HL-60/S4 (cell line): ENCODE results near the gene MAN2A2.
"Not testable (repeated sequence)": the region's sequence is repeated elsewhere in the genome, so short reads cannot be mapped to it uniquely, and the experiment has no call there.

Source experiments
- in situ Hi-C: fragments of 300-500 bp; cut with MboI; formaldehyde crosslinking; loops from 2 replicates; pipeline ENCODE4 v1.14.3; 2022; ENCODE audit warnings: low sequenced_read_pairs

Gene MAN2A2

DNA sequence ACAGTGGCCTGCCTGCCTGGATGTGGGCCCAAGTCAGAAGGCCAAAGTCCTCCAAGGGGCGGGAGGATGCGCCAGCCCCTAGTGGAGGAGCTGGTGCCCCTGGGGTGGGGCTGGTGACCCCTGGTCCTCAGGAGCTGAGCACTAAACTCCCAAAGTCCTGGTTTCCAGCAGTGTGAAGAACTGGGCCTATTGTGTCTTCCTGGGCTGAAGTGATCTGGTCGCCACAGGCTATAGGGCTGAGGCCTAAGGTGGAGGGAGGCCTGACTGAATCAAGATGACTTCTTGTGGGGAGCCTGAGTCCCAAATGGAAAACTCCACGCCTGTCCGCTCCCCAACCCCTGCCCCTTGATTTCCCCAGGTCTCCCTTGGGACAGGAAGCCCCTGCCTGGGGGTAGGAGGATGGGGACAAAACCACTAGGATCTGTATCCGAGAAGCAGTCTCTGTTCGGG, 19.6 kb upstream of the MAN2A2 start:
- in situ Hi-C loops = loop anchor here (10.0 kb wide), 1 partner anchor 389 kb away; no protein-coding TSS in a partner anchor

DNA sequence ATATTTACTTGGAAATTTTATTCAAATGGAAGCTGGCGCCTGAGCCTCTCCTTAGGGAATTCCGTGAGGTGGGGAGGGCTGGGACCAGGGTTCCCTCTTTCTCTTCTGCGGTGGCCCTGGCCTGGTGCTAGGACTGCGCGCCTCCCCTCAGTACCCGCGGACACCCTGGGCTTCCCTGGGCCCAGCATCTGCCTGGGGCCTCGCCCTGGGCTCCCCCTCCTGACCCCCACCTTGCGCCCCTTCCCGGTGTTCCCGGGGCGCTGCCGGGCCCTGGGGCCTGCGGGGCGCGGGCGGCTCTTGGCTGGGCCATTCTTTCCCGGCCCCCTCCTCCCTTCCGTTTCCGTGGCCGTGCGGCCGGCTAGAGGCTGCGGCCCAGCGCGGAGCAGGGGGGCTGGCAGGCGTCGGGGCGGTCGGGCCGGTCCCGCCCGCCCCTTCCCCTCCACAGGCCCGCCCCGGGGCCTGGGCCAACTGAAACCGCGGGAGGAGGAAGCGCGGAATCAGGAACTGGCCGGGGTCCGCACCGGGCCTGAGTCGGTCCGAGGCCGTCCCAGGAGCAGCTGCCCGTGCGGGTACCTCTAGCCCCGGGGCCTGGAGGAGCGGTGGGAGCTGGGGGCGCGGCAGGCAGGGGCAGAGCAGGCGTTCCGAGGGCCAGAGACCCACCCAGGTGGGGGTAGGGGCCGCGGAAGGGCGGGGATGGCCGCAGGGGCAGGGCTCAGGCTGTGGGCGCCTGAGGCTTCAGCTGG, 19.0 kb upstream of the MAN2A2 start, which contains the start of gene FES:
FES (plus strand) TSS at position 529 of the 743 bp plus-strand sequence. CDS start 542 bp downstream, outside the sequence.
- in situ Hi-C loops = loop anchor here (10.0 kb wide), 1 partner anchor 389 kb away; no protein-coding TSS in a partner anchor

DNA sequence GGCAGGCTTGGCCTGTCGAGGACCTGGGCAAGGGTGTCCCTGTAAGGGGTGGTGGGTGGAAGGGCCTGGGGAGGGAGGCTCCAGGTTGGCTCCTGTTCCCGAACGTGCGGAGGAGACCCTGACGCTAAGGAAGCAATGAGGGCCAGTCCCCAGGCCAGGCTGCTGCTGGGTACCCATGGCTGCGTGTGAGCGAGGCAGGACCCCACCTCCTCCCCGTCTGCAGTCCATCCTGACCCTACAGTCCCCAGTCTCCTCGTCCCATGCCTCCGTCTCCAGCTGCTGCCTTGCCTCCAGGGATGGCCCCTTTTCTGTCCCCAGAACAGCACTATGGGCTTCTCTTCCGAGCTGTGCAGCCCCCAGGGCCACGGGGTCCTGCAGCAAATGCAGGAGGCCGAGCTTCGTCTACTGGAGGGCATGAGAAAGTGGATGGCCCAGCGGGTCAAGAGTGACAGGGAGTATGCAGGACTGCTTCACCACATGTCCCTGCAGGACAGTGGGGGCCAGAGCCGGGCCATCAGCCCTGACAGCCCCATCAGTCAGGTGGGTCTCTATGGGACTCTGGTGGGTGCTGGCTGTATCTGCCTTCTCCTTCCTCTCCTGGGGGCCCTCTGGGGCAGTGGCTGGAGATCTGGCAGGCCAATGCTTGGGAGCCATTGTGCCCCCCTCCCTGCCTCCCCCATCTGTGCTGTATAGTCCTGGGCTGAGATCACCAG, 18.2 kb upstream of the MAN2A2 start:
- in situ Hi-C loops = loop anchor here (10.0 kb wide), 1 partner anchor 390 kb away; no protein-coding TSS in a partner anchor

DNA sequence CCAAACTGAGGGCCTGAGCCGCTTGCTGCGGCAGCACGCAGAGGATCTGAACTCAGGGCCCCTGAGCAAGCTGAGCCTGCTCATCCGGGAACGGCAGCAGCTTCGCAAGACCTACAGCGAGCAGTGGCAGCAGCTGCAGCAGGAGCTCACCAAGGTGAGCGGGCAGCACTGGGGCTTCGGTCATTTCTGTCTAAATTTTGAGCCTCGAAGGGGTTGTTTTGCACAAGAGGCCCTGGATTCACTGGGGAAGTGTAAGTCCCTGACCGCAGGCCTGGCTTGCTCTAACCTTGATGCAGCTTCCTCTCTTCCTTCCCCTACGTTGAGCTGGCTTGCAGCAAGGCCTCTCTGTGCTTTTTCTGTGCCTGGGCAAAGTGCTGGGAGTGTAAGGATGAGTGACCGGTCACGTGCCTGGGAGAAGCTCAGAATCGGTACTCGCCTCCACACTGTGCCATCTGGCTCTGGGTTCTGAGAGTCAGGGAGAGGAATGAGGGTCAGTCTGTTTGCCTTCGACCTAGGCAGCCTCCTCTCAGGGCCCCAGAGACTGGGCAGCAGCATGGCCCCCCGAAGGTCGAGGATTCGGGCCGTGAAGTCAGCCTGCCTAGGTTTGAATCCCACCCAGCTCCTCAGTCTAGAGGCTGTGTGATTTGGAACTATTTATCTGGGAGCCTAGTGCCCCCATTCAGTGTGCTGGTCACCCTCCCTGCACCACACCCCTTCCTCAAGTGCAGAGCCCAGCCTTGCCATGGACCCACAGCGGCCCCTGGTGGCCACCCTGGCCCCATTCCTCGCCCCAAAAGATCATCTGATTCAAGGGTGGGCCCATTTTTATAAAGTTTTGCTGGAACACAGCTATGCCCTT, 17.4 kb upstream of the MAN2A2 start:
- in situ Hi-C loops = loop anchor here (10.0 kb wide), 1 partner anchor 391 kb away; no protein-coding TSS in a partner anchor

DNA sequence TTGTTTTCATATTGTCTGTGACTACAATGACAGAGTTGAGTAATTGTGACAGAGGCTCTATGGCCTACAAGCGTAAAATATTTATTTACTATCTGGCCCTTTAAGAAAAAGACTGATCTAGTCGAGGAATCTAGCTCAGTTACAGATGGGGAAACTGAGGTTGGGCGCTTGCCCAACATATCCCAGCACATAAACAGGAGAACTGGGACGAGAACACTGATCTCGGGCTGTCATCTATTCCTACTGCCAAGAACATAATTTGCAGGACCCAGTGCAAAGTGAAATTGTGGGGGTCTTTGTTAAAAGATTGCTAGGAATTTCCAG, 16.8 kb upstream of the MAN2A2 start:
- in situ Hi-C loops = loop anchor here (10.0 kb wide), 1 partner anchor 391 kb away; no protein-coding TSS in a partner anchor

DNA sequence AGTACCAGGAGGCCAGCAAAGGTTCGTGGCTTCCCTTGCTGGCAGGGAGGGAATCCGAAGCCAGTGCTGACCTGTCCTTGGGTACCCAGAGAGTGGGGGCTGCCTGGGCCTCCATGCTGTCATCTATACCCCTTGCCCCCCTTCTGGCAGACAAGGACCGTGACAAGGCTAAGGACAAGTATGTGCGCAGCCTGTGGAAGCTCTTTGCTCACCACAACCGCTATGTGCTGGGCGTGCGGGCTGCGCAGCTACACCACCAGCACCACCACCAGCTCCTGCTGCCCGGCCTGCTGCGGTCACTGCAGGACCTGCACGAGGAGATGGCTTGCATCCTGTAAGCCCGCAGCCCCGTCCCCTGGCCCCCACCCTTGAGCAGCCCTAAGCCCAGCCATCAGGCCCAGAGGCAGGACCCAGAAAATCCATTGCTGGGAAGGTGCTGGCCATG, 16.0 kb upstream of the MAN2A2 start:
- in situ Hi-C loops = loop anchor here (10.0 kb wide), 1 partner anchor 392 kb away; no protein-coding TSS in a partner anchor

DNA sequence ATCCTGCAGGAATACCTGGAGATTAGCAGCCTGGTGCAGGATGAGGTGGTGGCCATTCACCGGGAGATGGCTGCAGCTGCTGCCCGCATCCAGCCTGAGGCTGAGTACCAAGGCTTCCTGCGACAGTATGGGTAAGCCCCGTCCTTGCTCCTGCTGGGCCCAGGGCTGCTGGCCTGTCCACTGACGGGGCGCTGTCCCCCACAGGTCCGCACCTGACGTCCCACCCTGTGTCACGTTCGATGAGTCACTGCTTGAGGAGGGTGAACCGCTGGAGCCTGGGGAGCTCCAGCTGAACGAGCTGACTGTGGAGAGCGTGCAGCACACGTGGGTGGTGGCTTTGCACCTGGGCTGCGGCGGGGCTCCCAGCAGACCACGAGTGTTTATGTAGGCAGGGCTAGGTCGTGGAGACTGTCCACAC, 13.8 kb upstream of the MAN2A2 start:
- in situ Hi-C loops = loop anchor here (10.0 kb wide), 1 partner anchor 395 kb away; no protein-coding TSS in a partner anchor

DNA sequence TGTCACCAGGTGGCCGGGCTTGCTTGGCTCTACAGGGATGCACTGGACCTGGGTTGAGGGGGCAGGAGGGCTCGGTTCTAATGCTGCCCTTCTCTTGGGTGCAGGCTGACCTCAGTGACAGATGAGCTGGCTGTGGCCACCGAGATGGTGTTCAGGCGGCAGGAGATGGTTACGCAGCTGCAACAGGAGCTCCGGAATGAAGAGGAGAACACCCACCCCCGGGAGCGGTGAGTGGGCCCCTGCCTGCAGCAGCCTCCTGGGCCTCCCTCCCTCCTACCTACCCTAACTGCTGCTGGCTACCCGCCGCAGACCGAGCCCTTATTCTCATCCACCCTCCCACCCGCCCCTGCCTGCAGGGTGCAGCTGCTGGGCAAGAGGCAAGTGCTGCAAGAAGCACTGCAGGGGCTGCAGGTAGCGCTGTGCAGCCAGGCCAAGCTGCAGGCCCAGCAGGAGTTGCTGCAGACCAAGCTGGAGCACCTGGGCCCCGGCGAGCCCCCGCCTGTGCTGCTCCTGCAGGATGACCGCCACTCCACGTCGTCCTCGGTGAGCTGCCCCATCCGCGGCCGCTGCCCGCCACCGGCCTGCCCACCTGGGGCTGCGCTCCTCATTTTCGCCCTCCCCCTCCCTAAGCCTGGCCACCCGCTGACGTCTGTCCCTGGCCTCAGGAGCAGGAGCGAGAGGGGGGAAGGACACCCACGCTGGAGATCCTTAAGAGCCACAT, 13.2 kb upstream of the MAN2A2 start:
- in situ Hi-C loops = loop anchor here (5.0 to 10.0 kb wide), 2 partner anchors 248 to 395 kb away; no protein-coding TSS in a partner anchor

DNA sequence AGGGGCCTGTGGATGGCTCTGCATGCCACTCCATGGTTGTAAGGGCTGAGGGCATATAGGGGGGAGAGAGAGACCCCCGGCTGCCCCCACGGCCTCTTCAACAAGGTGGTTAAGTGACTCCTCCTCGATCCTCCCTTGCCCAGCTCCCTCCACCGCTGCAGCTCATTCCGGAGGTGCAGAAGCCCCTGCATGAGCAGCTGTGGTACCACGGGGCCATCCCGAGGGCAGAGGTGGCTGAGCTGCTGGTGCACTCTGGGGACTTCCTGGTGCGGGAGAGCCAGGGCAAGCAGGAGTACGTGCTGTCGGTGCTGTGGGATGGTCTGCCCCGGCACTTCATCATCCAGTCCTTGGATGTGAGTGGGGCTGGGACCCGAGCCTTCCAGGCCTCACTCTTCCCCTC, 12.3 kb upstream of the MAN2A2 start:
- in situ Hi-C loops = loop anchor here (5.0 kb wide), 1 partner anchor 249 kb away; no protein-coding TSS in a partner anchor

DNA sequence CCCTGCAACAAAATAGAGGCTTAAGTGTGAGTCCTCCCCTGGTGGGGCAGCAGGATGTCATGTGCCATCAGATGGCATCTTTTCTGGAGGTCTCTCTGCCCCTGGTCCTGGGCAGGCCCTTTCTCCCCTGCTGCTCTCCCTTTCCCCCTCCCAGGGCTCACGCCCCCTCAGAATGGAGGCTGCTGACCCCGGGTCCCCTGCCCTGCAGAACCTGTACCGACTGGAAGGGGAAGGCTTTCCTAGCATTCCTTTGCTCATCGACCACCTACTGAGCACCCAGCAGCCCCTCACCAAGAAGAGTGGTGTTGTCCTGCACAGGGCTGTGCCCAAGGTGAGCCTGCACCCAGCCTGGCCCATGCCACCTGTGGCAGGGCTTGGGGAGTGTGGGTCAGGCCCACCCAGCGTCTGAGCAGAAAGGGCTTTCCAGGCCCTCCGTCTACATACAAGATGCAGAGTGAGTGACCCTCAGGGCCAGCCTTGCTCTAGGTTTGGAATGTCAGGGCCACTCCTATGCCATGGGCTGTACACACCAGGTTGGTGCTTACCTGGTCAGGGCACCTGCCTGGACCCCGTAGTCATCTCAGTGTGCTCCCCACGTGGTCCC, 11.7 kb upstream of the MAN2A2 start:
- in situ Hi-C loops = loop anchor here (5.0 kb wide), 1 partner anchor 249 kb away; no protein-coding TSS in a partner anchor

DNA sequence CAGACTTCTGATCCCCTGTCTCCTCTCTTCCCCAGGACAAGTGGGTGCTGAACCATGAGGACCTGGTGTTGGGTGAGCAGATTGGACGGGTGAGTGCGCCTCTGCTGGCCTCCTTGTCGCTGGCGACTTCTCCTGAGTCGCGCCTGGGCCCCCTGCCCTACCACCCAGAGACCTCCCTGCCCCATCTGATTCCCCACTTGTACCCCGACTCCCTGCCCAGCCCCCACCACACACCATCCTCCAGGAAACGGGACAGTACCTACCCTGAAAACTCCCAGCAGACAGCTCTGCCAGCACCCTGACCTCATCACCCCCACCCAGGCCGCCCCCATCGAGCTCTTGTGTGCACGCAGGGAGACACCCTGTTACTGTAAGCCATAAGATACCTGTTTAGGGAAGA, 11.1 kb upstream of the MAN2A2 start:
- in situ Hi-C loops = loop anchor here (5.0 kb wide), 1 partner anchor 250 kb away; no protein-coding TSS in a partner anchor

DNA sequence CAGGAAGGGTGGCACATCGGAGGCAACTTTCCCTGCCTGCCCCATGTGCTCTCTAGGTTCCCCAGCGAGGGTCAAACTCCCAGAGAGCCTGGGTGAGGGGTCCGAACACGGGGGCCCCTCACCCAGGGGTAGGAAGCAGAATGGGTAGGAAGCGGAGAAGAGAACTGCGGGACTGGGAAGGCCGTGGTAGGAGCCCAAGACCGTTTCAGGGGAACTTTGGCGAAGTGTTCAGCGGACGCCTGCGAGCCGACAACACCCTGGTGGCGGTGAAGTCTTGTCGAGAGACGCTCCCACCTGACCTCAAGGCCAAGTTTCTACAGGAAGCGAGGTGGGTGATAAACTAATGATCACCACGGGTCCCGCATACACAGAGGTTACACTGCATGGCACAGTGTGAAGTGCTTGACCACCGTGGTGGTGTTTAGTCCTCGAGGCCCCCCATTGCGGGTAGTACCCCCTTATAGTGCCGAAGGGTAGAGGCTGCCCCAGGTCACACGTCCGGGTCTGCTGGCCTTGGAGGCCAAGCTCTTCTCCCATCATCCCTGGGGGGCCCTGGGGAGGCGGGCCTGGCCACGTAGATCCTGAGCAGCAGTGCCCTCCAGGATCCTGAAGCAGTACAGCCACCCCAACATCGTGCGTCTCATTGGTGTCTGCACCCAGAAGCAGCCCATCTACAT, 10.5 kb upstream of the MAN2A2 start:
- in situ Hi-C loops = loop anchor here (5.0 kb wide), 1 partner anchor 250 kb away; no protein-coding TSS in a partner anchor

DNA sequence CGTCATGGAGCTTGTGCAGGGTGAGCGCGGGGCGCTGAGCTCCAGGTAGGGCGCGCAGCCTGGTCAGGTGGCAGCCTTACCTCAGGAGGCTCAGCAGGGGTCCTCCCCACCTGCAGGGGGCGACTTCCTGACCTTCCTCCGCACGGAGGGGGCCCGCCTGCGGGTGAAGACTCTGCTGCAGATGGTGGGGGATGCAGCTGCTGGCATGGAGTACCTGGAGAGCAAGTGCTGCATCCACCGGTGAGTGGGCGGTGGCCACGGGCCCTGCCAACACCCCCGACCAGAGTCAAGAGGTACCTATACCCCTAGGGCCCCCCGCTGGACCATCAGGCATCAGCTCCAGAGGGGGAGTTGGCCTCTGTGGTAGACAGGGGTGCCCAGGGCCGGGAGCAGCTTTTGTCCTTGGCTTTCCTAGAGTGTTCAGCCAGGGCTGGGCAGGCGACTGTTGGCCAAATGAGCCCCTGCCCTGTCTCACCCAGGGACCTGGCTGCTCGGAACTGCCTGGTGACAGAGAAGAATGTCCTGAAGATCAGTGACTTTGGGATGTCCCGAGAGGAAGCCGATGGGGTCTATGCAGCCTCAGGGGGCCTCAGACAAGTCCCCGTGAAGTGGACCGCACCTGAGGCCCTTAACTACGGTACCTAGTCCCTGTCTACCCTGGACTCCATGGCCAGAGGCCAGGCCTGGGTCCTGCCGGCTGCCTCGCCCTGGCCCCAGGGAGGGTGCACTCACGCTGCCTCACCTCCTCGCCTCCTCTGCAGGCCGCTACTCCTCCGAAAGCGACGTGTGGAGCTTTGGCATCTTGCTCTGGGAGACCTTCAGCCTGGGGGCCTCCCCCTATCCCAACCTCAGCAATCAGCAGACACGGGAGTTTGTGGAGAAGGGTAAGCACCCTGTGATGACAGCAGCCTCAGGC, 9.7 kb upstream of the MAN2A2 start:
- in situ Hi-C loops = loop anchor here (5.0 kb wide), 1 partner anchor 251 kb away; no protein-coding TSS in a partner anchor

DNA sequence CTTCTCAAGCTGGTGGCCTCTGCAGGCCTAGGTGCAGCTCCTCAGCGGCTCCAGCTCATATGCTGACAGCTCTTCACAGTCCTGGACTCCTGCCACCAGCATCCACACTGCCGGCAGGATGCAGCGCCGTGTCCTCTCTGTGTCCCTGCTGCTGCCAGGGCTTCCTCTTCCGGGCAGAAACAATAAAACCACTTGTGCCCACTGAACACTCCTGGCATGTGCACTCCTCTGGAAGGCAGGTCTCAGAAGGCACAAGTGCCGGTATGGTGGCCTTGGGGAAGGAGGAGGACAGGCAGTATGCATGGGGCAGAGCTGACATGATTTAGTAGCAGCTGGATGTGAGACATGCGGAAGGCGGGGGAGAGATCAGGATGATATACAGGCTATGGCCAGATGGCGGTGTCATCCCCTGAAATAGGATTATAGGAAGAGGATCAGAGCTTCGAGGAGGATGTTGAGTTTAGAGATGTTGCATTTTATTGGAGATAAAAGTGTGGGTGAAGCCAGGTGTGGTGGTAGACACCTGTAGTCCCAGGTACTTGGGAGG, 7.5 kb upstream of the MAN2A2 start:
- in situ Hi-C loops = no loop called here

DNA sequence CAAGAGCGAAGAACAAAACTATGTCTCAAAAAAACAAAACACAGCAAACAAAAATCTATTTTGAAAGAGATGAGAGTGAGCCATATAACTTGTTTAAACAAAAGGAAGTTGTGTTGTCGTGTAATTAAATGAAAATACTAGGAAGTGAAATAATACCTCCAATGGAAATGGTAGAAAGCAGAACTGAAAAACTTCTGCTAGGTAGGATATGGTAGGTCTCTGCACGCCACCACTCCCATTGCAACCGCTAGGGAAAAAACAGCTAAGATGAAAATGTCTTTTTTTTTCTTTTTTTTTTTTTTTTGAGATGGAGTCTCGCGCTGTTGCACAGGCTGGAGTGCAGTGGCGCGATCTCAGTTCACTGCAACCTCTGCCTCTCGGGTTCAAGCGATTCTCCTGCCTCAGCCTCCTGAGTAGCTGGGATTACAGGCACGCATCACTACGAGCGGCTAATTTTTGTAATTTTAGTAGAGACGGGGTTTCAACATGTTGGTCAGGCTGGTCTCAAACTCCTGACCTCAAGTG, 5.9 kb upstream of the MAN2A2 start:
- in situ Hi-C loops = not testable (repeated sequence)

DNA sequence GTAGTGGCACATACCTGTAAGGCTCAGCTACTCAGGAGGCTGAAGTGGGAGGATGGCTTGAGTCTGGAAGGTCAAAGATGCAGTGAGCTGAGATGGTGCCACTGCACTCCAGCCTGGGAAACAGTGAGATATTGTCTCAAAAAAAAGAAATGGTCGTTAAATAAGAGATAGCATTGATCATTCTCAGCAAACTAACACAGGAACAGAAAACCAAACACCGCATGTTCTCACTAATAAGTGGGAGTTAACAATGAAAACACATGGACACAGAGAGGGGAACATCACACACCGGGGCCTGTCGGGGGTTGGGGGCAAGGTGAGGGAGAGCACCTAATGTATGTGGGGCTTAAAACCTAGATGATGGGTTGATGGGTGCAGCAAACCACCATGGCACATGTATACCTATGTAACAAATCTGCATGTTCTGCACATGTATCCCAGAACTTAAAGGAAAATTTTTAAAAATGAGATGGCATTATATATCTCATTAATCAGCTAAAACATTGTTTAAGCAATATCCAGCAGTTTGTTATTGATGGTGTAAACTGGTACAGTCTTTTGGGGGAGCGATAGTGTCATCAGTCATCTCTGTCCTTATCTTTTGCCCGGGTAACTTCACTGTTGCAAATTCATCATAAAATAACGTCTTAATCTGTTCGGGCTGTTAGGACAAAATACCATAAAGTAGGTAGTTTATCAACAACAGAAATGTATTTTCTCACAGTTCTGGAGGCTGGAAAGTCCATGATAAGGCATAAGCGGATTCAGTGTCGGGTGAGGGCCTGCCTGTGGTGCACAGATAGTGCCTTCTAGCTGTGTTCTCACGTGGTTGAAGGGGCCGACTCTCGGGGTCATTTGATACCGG, 1.7 kb upstream of the MAN2A2 start:
- in situ Hi-C loops = no loop called here
